ENCODE results near the gene LARP6.
"Not testable (repeated sequence)": the region's sequence is repeated elsewhere in the genome, so short reads cannot be mapped to it uniquely, and the experiment has no call there.

LARP6 gene

DNA sequence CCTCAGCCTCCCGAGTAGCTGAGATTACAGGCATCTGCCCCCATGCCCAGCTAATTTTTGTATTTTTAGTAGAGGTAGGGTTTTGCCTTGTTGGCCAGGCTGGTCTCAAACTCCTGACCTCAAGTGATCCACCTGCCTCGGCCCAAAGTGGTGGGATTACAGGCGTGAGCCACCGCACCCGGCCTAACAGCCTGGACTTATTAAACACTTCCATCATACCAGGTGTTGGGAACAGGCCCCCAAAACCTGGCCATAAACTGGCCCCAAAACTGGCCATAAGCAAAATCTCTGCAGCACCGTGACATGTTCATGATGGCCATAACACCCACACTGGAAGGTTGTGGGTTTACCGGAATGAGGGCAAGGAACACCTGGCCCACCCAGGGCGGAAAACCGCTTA is 49.6 kb downstream of the LARP6 start:
- not testable (repeated sequence) for H3K4me3 ChIP-seq, H3K27ac ChIP-seq

GRCh38 chr15:70802629-70803028 is 51.3 kb downstream of the LARP6 start:
- H3K4me3 ChIP-seq, result no peak overlapping the region
- H3K27ac ChIP-seq, result peak overlapping the region in 1 of 21 experiments; percentile 22

GRCh38 chr15:70801109-70801508 is 52.8 kb downstream of the LARP6 start:
- Histone ChIP-seq H3K4me3 (no peak overlapping the region), H3K27ac (peak overlapping the region in 9 of 21 experiments; percentile 42 to 84 (median 60))

- Histone ChIP-seq H3K27ac (peak overlapping the region in 15 of 21 experiments; percentile 1 to 84 (median 56)), H3K4me3 (no peak overlapping the region)
Observed at GRCh38 chr15:70799667-70800450, 54.1 kb downstream of the LARP6 start.

- no peak overlapping the region for H3K4me3 ChIP-seq
- no peak overlapping the region for H3K27ac ChIP-seq
Observed at GRCh38 chr15:70797464-70797863, 56.5 kb downstream of the LARP6 start.

DNA sequence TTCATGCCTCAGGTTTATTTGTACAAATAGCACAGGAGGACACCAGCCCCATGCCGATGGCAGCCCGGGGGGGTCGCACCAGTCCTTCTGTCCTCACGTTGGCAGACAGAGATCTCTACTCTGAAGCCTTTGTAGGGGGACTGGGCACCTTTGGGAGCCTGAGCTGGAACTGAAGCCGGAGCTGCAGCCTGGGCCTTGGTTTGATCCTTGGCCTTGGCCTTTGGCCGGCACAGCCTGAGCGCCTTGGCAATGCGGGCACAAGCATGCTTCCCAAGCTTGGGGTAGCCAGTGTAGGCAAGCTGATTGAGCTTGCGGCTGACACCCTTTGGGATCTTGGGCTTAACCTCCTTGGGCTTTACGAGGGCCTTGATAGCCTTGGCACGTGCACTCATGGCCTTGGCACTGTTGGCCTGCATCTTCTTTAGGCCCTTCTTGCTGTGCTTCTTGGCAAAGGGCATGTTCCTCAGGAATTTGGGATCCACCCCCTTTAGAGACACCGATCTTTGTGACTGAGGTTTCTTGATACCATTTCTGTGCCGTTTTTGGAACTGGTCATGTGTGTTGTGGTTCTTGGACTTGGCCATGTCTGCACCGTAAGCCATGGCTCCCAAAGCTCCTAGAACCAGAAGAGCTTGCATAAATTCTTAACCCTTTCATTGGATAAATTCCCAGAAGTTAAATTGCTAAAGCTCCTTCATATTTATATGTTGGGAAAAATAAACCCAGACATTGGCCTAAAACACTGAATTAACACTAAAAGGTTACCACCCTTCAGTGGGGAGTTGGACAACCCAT is 57.2 kb downstream of the LARP6 start:
- H3K27ac ChIP-seq, result peak overlapping the region in 3 of 21 experiments; percentile 9 to 88 (median 49)
- H3K4me3 ChIP-seq, result no peak overlapping the region

GRCh38 chr15:70795311-70795665 is 58.7 kb downstream of the LARP6 start:
- H3K4me3 ChIP-seq, result no peak overlapping the region
- peak overlapping the region in 19 of 21 experiments; percentile 18 to 88 (median 60) for H3K27ac ChIP-seq

GRCh38 chr15:70794596-70795310 is 59.2 kb downstream of the LARP6 start:
- Histone ChIP-seq H3K4me3 (no peak overlapping the region), H3K27ac (peak overlapping the region in 20 of 21 experiments; percentile 13 to 88 (median 60))

- Histone ChIP-seq H3K27ac (peak overlapping the region in 5 of 21 experiments; percentile 34 to 88 (median 77)), H3K4me3 (no peak overlapping the region)
Observed at GRCh38 chr15:70793694-70794093, 60.3 kb downstream of the LARP6 start.

GRCh38 chr15:70792171-70792573 is 61.8 kb downstream of the LARP6 start:
- Histone ChIP-seq H3K27ac (no peak overlapping the region), H3K4me3 (no peak overlapping the region)

- H3K27ac ChIP-seq, result no peak overlapping the region
- no peak overlapping the region for H3K4me3 ChIP-seq
Observed at GRCh38 chr15:70791259-70791658, 62.7 kb downstream of the LARP6 start.

DNA sequence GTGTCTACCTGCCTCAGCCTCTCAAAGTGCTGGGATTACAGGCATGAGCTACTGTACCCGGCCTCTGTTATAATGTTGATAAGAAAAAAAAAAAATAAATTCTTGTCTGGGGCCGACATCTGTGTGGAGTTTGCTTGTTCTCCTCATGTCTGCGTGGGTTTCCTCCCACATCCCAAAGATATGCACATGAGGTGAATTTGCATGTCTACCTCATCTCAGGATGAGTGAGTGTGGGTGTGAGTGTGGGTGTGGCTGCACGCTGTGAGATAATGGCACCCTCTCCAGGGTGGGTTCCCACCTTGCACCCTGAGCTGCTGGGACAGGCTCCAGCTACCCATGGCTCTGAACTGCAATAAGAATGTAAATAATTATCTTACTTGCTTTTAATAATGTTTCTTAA is 64.7 kb downstream of the LARP6 start:
- no peak overlapping the region for H3K27ac ChIP-seq
- no peak overlapping the region for H3K4me3 ChIP-seq

DNA sequence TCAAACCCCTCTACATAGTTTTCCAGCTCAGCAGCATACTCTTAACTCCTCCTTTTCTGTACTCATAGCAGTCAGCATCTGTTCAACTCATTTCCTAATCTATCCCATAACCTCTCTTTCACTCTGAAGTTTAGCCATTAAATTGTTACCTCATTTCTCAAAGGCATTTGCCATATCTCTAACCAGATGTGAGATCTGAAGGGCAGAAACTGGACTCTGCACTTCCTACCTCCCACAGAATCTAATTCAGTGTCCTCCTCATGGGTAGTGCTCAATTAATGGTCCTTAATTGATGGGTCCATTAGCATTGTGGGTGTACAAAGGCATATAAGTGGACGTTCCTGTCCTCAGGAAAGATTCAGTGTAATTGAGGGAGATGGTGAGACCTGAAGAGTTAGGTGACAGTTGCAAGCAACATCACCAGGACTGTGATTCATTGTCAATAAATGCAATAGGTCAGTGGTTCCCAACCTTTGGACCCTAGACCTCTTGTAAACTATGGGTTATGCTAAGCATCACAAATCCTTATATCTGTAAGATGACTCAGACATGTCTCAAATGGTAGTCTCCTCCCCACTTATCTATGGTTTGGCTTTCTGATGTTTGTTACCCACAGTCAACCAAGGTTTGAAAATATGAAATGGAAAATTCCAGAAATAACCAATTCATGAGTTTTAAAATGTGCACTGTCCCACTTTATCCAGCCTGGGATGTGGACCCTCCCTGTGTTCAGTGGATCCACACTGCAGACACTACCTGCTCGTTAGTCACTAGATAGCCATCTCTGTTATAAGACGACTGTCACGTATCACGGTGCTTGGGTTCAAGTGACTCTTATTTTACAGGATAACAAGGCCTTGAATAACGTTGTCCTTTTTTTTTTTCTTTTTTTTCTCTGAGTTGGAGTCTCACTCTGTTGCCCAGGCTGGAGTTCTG is 65.6 kb downstream of the LARP6 start:
- Histone ChIP-seq H3K27ac (peak overlapping the region in 1 of 21 experiments; percentile 9), H3K4me3 (no peak overlapping the region)

GRCh38 chr15:70786996-70787395 is 67.0 kb downstream of the LARP6 start:
- H3K27ac ChIP-seq, result no peak overlapping the region

DNA sequence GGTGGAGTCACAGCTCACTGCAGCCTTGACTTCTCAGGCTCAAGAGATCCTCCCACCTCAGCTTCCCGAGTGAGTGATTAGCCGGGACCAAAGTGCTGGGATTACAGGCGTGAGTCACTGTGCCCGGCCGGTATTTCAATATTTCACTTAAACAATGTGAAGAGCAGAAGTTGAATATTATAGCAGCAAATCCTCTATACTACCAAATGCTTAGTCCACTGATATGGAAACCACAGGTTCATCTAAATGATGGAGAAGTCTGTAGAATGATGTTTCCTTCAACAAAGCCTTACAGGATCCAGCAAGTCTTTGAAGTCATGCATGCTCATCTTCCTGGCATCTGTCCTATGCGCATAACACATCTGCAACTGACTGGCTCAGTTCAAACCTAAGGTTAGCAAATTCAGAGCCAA is 70.3 kb downstream of the LARP6 start:
- no peak overlapping the region for H3K27ac ChIP-seq
- no peak overlapping the region for H3K4me3 ChIP-seq

More at GRCh38 chr15:70786996-70787395, 67.0 kb downstream of the LARP6 start:
- no peak overlapping the region for H3K4me3 ChIP-seq

- Histone ChIP-seq H3K4me3 (no peak overlapping the region), H3K27ac (no peak overlapping the region)
Observed at GRCh38 chr15:70783041-70783440, 70.9 kb downstream of the LARP6 start.

DNA sequence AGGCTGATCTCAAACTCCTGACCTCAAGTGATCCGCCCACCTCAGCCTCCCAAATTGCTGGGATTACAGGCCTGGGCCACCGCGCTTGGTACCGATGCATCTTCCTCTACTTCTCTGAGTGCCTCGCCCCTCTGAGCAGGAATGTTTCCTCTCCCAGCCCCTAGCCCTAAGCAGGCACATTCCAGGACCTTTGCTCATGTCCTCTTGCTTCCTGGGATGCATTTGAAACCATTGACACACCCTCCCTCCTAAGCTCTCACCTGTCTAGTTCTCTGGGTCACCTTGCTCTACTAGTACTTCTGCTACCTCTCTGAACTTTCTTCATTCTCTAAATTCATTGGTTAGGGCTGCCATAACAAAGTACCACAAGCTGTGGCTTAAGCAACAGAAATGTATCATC is 72.7 kb downstream of the LARP6 start:
- no peak overlapping the region for H3K4me3 ChIP-seq
- no peak overlapping the region for H3K27ac ChIP-seq

Data from skin epidermis (tissue), 12 donors.